Ascending aorta (tissue), 2 donors: Measurements from ENCODE around the gene ADAM8. TPM values are rescaled to one million over a fixed set of nuclear protein-coding genes. Genes with fewer than 3 reads are reported as not detected.

Experiments
- DNase-seq, 2 donors: peaks; one replicate each; pipeline ENCODE4 v3.0.0-alpha.2; 2019; ENCODE audit warnings: low spot score in 2 of 2
- H3K27ac ChIP-seq, 2 donors: fragments of 200-600 bp; sonication (generic); one replicate each; pipeline ENCODE4 v1.5.1; 2016 to 2017; ENCODE audit warnings: mild to moderate bottlenecking in 1 of 2
- H3K27me3 ChIP-seq: fragments of 200-600 bp; sonication (generic); one replicate; pipeline ENCODE4 v1.5.1; 2017
- H3K36me3 ChIP-seq, 2 donors: fragments of 200-600 bp; sonication (generic); one replicate each; pipeline ENCODE4 v1.5.1; 2016
- H3K4me1 ChIP-seq, 2 donors: fragments of 200-600 bp; sonication (generic); one replicate each; pipeline ENCODE4 v1.5.1; 2016 to 2017; ENCODE audit warnings: mild to moderate bottlenecking in 1 of 2
- H3K4me3 ChIP-seq, 2 donors: fragments of 200-600 bp; sonication (generic); one replicate each; pipeline ENCODE4 v1.5.1; 2016 to 2017; ENCODE audit warnings: mild to moderate bottlenecking in 1 of 2
- H3K9me3 ChIP-seq, 2 donors: fragments of 200-600 bp; sonication (generic); one replicate each; pipeline ENCODE4 v1.5.1; 2016
- CTCF ChIP-seq, 3 experiments: fragments of 200-600 bp in 2 of 3; fragments of 450-650 bp in 1 of 3; sonication (generic) in 2 of 3; IDR thresholded peaks; one replicate each; pipeline ENCODE4 v1.5.1; 2016 to 2019; ENCODE audit warnings: antibody characterized with exemption in 3 of 3, mild to moderate bottlenecking in 1 of 3, moderate library complexity in 1 of 3
- intact Hi-C: fragments of 100-400 bp; cut with DNase I; formaldehyde crosslinking; loops from one replicate; pipeline ENCODE4 v1.15.1; 2023
- total RNA-seq: library from RNA; depleted of rRNA; stranded (reverse); fragments of >200 nt; gene quantifications from one replicate; pipeline ENCODE4 v1.1.0, GENCODE V29; 2016

Gene ADAM8
- total RNA-seq, 1 donor from 2014 or later: 21.4 TPM

GRCh38 chr10:133214468-133215410 is 61.9 kb downstream of the ADAM8 start:
- no peak for TF ChIP-seq CTCF (IDR thresholded peaks at IDR 0.05)
- Histone ChIP-seq H3K9me3 (no peaks in the 10 kb centered on the region), H3K36me3 (no peaks in the 10 kb centered on the region), H3K27me3 (peaks cover 8% of the 10 kb centered on the region), H3K4me3 (no peak overlapping the region), H3K27ac (no peak overlapping the region), H3K4me1 (no peaks in the 10 kb centered on the region)
- no peak for DNase-seq
- intact Hi-C loops: no loop called here

GRCh38 chr10:133213641-133214467 is 62.8 kb downstream of the ADAM8 start:
- Histone ChIP-seq H3K27me3 (no peaks in the 10 kb centered on the region), H3K4me1 (no peaks in the 10 kb centered on the region), H3K4me3 (no peak overlapping the region), H3K36me3 (no peaks in the 10 kb centered on the region), H3K9me3 (no peaks in the 10 kb centered on the region), H3K27ac (no peak overlapping the region)
- intact Hi-C loops: no loop called here
- no peak for DNase-seq
- no peak for TF ChIP-seq CTCF (IDR thresholded peaks at IDR 0.05)

- Histone ChIP-seq H3K4me3 (no peak overlapping the region), H3K36me3 (no peaks in the 10 kb centered on the region), H3K4me1 (no peaks in the 10 kb centered on the region), H3K9me3 (no peaks in the 10 kb centered on the region), H3K27me3 (no peaks in the 10 kb centered on the region), H3K27ac (no peak overlapping the region)
- intact Hi-C loops: no loop called here
- TF ChIP-seq CTCF (IDR thresholded peaks at IDR 0.05): no peak
- no peak for DNase-seq
Measured at GRCh38 chr10:133212853-133213494, 63.7 kb downstream of the ADAM8 start.

Other genes with a start within 250 kb of the ADAM8 start
- gene ADGRA1, start 188.9 kb downstream of the ADAM8 start, total RNA-seq: not detected
- 0.21 TPM for gene KNDC1, start 116.6 kb downstream of the ADAM8 start, total RNA-seq
- gene UTF1, start 46.7 kb downstream of the ADAM8 start, total RNA-seq: not detected
- gene VENTX, start 39.0 kb downstream of the ADAM8 start, total RNA-seq: 1.5 TPM
- 72.4 TPM for gene TUBGCP2, start 32.0 kb upstream of the ADAM8 start, total RNA-seq
- gene ZNF511, start 32.0 kb upstream of the ADAM8 start, total RNA-seq: 51.8 TPM
- not detected for gene CALY, start 60.0 kb upstream of the ADAM8 start, total RNA-seq
- not detected for gene PRAP1, start 70.5 kb upstream of the ADAM8 start, total RNA-seq
- gene FUOM, start 81.2 kb upstream of the ADAM8 start, total RNA-seq: 38.5 TPM
- 68.0 TPM for gene ECHS1, start 96.5 kb upstream of the ADAM8 start, total RNA-seq
- 1.4 TPM for gene PAOX, start 102.4 kb upstream of the ADAM8 start, total RNA-seq
- gene MTG1, start 117.3 kb upstream of the ADAM8 start, total RNA-seq: 37.8 TPM
- not detected for gene SPRN, start 147.8 kb upstream of the ADAM8 start, total RNA-seq
- gene SCART1, start 177.1 kb upstream of the ADAM8 start, total RNA-seq: 4.8 TPM